H1 (cell line): ENCODE data around the gene OSBPL5. TPM values are rescaled to one million over a fixed set of nuclear protein-coding genes. Genes with fewer than 3 reads are reported as not detected.

ENCODE experiments used
- CREB1 ChIP-seq: IDR thresholded peaks from 2 replicates; pipeline ENCODE4 v1.6.1; 2012; ENCODE audit warnings: inconsistent platforms
- KDM4A ChIP-seq: IDR thresholded peaks from one replicate; pipeline ENCODE4 v1.7.1; 2012; ENCODE audit warnings: low read depth, mild to moderate bottlenecking, moderate library complexity, low read length, inconsistent platforms; ENCODE audit not compliant: severe bottlenecking
- PHF8 ChIP-seq: fragments of 200-600 bp; sonication (generic); conservative IDR thresholded peaks from 2 replicates; pipeline ENCODE4 v1.7.1; 2012; ENCODE audit warnings: low read depth, mild to moderate bottlenecking, inconsistent platforms, low read length, moderate library complexity
- RXRA ChIP-seq: IDR thresholded peaks from 2 replicates; pipeline ENCODE4 v1.6.1; 2011; ENCODE audit warnings: low read depth, mild to moderate bottlenecking, low read length, moderate library complexity; ENCODE audit not compliant: insufficient read depth
- SRF ChIP-seq: IDR thresholded peaks from 2 replicates; pipeline ENCODE4 v1.6.1; 2011; ENCODE audit warnings: mild to moderate bottlenecking, low read depth, low read length, moderate library complexity
- polyA plus RNA-seq, 7 experiments: library from polyadenylated mRNA; depleted of rRNA in 3 of 7; stranded (reverse) in 5 of 7; unstranded in 2 of 7; fragments of >200 nt in 5 of 7; fragments of 200-250 nt in 2 of 7; gene quantifications; 1 replicate in 5 of 7; 2 replicates in 1 of 7; 4 replicates in 1 of 7; pipeline versions ENCODE4 v1.2.1 to v1.2.3, GENCODE V29; 2011 to 2013; ENCODE audit warnings: missing spikeins in 2 of 7, mixed read lengths in 2 of 7
- total RNA-seq: library from RNA; stranded (reverse); fragmentation: NEBNext Ultra II Directional; extraction: Animal tissue kit (Norgen Biotek cat#: 25700); gene quantifications from 2 replicates; pipeline ENCODE4 v1.2.1, GENCODE V29; 2021

Gene OSBPL5
- total and polyA plus RNA-seq, 2 of the 8 experiments (the other 6 are each of a cell fraction or from before 2014, with no cell fraction given): 3.4 to 9.9 TPM

- TF ChIP-seq PHF8: no peak
- no peak for TF ChIP-seq KDM4A
- no peak for TF ChIP-seq RXRA
- TF ChIP-seq CREB1: no peak
- TF ChIP-seq SRF: no peak
- TF ChIP-seq, all 59 proteins: peak for 0
Measured at GRCh38 chr11:3127706-3128355, 37.3 kb downstream of the OSBPL5 start (continued).
